Activated CD4-positive, alpha-beta T cell treated with anti-CD3 and anti-CD28 coated beads for 36 hours (primary cell): ENCODE measurements around the gene SATB2. TPM values are rescaled to one million over a fixed set of nuclear protein-coding genes. Genes with fewer than 3 reads are reported as not detected.

Source experiments
- ATAC-seq: fragments of 200-7000 bp; cut with Tn5 transposase; one replicate; pipeline ENCODE4 v1.10.0; 2021; ENCODE audit warnings: mild to moderate bottlenecking, moderate library complexity
- CTCF ChIA-PET: fragments of 350-600 bp; sonication (Branson Sonifier 250); formaldehyde crosslinking; loops from one replicate; lab custom pipeline; 2021; ENCODE audit warnings: antibody characterized with exemption; lab: Charles Lee
- POLR2A ChIA-PET: fragments of 350-600 bp; sonication (Branson Sonifier 250); formaldehyde crosslinking; loops from one replicate; lab custom pipeline; 2021; ENCODE audit warnings: antibody characterized with exemption, inconsistent platforms; lab: Charles Lee
- DNase-seq: peaks from one replicate; pipeline ENCODE4 v3.0.0-alpha.2; 2020
- H3K27ac Mint-ChIP-seq: one replicate; pipeline ENCODE4 v1.8.0; 2021; ENCODE audit warnings: mixed read lengths
- H3K27me3 Mint-ChIP-seq: one replicate; pipeline ENCODE4 v1.8.0; 2021; ENCODE audit warnings: mixed read lengths
- H3K36me3 Mint-ChIP-seq: one replicate; pipeline ENCODE4 v1.8.0; 2021; ENCODE audit warnings: low read depth, mixed read lengths
- H3K4me1 Mint-ChIP-seq: one replicate; pipeline ENCODE4 v1.8.0; 2021; ENCODE audit warnings: mixed read lengths
- H3K4me3 Mint-ChIP-seq: one replicate; pipeline ENCODE4 v1.8.0; 2021; ENCODE audit warnings: mild to moderate bottlenecking, moderate library complexity, mixed read lengths
- H3K9me3 Mint-ChIP-seq: one replicate; pipeline ENCODE4 v1.8.0; 2021; ENCODE audit warnings: low read depth, mixed read lengths
- intact Hi-C, 2 experiments: fragments of 100-400 bp; cut with DNase I in 1 of 2; cut with micrococcal nuclease in 1 of 2; formaldehyde crosslinking; loops; one replicate each; pipeline versions ENCODE4 v1.14.2 to v1.15.1; 2022 to 2024; cut with DNase I, micrococcal nuclease
- total RNA-seq, 2 experiments: library from RNA; stranded (reverse); gene quantifications; one replicate each; pipeline ENCODE4 v1.2.3, GENCODE V29; 2021

Gene SATB2
- total RNA-seq, 2 experiments from 2014 or later: 0.07 to 0.21 TPM

- no peak overlapping the region for H3K27ac Mint-ChIP-seq
- CTCF ChIA-PET: interaction anchor here (1.2 kb wide), 1 partner anchor 15 kb away, joined by 3 read pairs; no protein-coding TSS in a partner anchor
- H3K27me3 Mint-ChIP-seq: peaks cover 21% of the 10 kb centered on the region
- no peaks in the 10 kb centered on the region for H3K4me1 Mint-ChIP-seq
- ATAC-seq (no peak), DNase-seq (no peak)
- no peaks in the 10 kb centered on the region for H3K9me3 Mint-ChIP-seq
- POLR2A ChIA-PET: no interaction called here
- intact Hi-C loops: no loop called here
- no peaks in the 10 kb centered on the region for H3K36me3 Mint-ChIP-seq
- no peak overlapping the region for H3K4me3 Mint-ChIP-seq
Observed at GRCh38 chr2:199449956-199450355, 7.8 kb downstream of the SATB2 start.

- intact Hi-C loops: no loop called here
- no peaks in the 10 kb centered on the region for H3K9me3 Mint-ChIP-seq
- DNase-seq (no peak), ATAC-seq (no peak)
- CTCF ChIA-PET: interaction anchor here (1.2 kb wide), 1 partner anchor 15 kb away, joined by 3 read pairs; no protein-coding TSS in a partner anchor
- H3K27me3 Mint-ChIP-seq: peaks cover 22% of the 10 kb centered on the region
- POLR2A ChIA-PET: no interaction called here
- no peak overlapping the region for H3K27ac Mint-ChIP-seq
- H3K4me1 Mint-ChIP-seq: no peaks in the 10 kb centered on the region
- no peak overlapping the region for H3K4me3 Mint-ChIP-seq
- H3K36me3 Mint-ChIP-seq: no peaks in the 10 kb centered on the region
Observed at GRCh38 chr2:199449455-199449854, 8.3 kb downstream of the SATB2 start.

GRCh38 chr2:199446996-199447576, 10.7 kb downstream of the SATB2 start:
- ChIA-PET CTCF (no interaction called here), POLR2A (no interaction called here)
- Mint-ChIP-seq H3K4me1 (no peaks in the 10 kb centered on the region), H3K9me3 (no peaks in the 10 kb centered on the region), H3K27me3 (peaks cover 17% of the 10 kb centered on the region), H3K4me3 (no peak overlapping the region), H3K36me3 (no peaks in the 10 kb centered on the region), H3K27ac (no peak overlapping the region)
- no peak for ATAC-seq
- DNase-seq: no peak
- intact Hi-C loops: no loop called here

DNA sequence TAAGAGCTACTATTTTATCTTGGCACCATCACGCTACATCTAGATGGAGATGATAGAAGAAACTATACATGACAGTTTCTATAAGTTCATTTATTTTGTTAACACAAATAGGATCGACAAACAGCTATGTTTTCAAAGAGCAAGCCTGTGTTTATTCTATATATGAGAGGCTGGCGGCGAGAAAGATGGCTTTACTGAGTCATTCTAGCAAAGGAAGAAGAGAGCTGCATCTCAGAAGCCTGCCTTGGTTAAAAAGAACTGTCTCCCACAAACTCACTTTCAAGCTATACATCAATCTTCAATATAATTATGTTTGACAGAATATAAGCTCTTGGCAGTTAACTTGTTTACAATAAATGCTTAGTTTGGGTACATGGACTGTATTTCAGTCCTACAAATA, 13.0 kb downstream of the SATB2 start:
- CTCF ChIA-PET: no interaction called here

DNA sequence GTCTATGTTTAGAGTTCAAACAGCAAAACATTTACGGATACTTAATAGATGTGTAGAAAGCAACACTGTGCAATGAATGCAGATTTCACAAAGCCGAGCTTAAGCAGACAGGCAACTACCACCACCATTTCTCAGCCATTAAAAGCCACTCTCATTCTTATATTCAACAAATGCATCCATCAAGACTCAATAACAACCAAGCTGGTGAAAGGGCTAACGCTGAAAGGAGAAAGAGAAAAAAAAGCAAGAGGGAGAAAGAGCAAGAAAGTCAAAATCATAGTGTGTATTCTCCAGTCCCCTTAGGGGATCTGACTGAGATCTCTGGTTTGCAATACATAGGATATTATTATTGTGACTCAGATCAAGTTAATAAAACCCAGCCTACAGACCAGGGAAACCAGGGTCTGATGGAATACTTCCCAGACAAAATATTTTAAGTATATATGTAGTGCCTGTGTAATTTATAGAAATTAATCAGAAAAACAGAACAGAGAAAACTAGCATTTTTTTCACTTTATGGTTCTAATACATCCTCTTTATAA, 14.1 kb downstream of the SATB2 start:
- no peaks in the 10 kb centered on the region for H3K36me3 Mint-ChIP-seq
- ChIA-PET POLR2A (no interaction called here), CTCF (no interaction called here)
- H3K4me3 Mint-ChIP-seq: no peak overlapping the region
- no peak for DNase-seq
- no peak overlapping the region for H3K27ac Mint-ChIP-seq
- intact Hi-C loops: no loop called here
- no peaks in the 10 kb centered on the region for H3K9me3 Mint-ChIP-seq
- no peaks in the 10 kb centered on the region for H3K4me1 Mint-ChIP-seq
- ATAC-seq: no peak
- H3K27me3 Mint-ChIP-seq: peaks cover 16% of the 10 kb centered on the region

More for the DNA sequence above, 13.0 kb downstream of the SATB2 start:
- no peaks in the 10 kb centered on the region for H3K4me1 Mint-ChIP-seq
- H3K27ac Mint-ChIP-seq: no peak overlapping the region
- ATAC-seq (no peak), DNase-seq (no peak)
- POLR2A ChIA-PET: no interaction called here
- H3K4me3 Mint-ChIP-seq: no peak overlapping the region
- no peaks in the 10 kb centered on the region for H3K36me3 Mint-ChIP-seq
- no peaks in the 10 kb centered on the region for H3K9me3 Mint-ChIP-seq
- intact Hi-C loops: no loop called here
- H3K27me3 Mint-ChIP-seq: peaks cover 16% of the 10 kb centered on the region

DNA sequence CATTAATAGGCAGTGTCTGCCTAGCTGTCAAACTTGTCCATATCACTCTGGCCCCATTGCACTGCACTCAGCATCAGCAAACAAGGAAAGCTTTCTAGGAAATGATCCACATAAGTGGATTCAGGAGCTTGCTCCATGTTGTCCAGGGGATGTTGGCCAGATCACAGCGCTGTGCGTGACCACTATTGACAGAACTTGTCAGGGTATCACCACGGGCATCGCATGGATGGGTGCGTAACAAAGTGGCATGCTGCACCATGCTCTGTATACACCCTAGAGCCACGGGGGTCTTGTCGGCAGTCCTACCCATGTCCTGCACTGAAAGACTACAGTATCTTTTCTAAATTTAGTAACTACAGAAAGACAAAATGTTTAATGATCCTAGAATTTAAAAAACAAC, 15.6 kb downstream of the SATB2 start:
- intact Hi-C loops: no loop called here

DNA sequence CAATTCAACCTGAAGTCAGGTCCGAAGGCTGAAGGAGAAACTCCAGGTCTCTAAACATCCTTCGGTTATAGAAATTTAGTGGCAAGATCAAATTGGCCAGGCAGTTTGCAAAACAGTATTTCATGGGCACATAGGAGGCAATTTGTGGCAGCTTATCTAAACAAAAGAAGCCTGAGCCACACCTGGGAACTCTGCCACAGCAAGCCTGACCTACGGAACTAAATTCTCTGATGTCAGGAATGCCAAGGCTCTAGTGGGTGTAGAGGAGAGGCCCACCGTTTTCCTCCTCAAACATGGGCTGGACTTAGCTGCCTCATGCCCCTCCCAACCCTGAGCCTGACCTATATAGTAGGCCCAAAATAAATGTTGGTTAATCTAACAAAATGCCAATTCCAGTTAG, 16.0 kb downstream of the SATB2 start:
- Mint-ChIP-seq H3K36me3 (no peaks in the 10 kb centered on the region), H3K4me3 (no peak overlapping the region), H3K9me3 (no peaks in the 10 kb centered on the region), H3K27me3 (peaks cover 12% of the 10 kb centered on the region), H3K4me1 (no peaks in the 10 kb centered on the region), H3K27ac (no peak overlapping the region)
- CTCF ChIA-PET: no interaction called here
- intact Hi-C loops: no loop called here
- POLR2A ChIA-PET: no interaction called here
- DNase-seq: no peak
- ATAC-seq: no peak

More for the DNA sequence above, 15.6 kb downstream of the SATB2 start:
- DNase-seq: no peak
- H3K27me3 Mint-ChIP-seq: peaks cover 12% of the 10 kb centered on the region
- H3K4me1 Mint-ChIP-seq: no peaks in the 10 kb centered on the region
- no peaks in the 10 kb centered on the region for H3K9me3 Mint-ChIP-seq
- no peak overlapping the region for H3K4me3 Mint-ChIP-seq
- ChIA-PET POLR2A (no interaction called here), CTCF (no interaction called here)
- no peak for ATAC-seq
- H3K36me3 Mint-ChIP-seq: no peaks in the 10 kb centered on the region
- H3K27ac Mint-ChIP-seq: no peak overlapping the region

DNA sequence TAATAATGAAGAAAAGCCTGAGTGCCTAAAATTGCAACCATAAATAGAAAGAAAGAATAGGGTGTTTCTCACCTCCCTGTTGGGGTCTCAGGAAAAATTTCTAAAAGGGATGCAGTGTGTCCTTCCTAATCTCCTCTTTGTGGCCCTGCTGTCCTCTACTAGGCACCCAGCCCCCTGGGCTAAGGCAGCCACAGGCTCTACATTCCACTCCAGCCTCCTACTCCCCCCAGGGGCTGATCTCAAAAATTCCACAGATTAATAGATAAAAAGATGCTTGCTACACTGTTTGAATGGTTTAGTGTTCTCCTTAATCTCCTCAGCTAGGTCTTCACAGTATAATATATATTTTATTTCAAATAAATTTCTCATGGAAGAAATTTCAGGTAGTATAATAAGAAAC, 17.6 kb downstream of the SATB2 start:
- intact Hi-C loops: no loop called here
- POLR2A ChIA-PET: no interaction called here
- DNase-seq: no peak
- no peaks in the 10 kb centered on the region for H3K9me3 Mint-ChIP-seq
- H3K36me3 Mint-ChIP-seq: no peaks in the 10 kb centered on the region
- no peaks in the 10 kb centered on the region for H3K4me1 Mint-ChIP-seq
- no peak overlapping the region for H3K4me3 Mint-ChIP-seq
- no peak overlapping the region for H3K27ac Mint-ChIP-seq
- ATAC-seq: no peak
- H3K27me3 Mint-ChIP-seq: peaks cover 10% of the 10 kb centered on the region
- CTCF ChIA-PET: no interaction called here

DNA sequence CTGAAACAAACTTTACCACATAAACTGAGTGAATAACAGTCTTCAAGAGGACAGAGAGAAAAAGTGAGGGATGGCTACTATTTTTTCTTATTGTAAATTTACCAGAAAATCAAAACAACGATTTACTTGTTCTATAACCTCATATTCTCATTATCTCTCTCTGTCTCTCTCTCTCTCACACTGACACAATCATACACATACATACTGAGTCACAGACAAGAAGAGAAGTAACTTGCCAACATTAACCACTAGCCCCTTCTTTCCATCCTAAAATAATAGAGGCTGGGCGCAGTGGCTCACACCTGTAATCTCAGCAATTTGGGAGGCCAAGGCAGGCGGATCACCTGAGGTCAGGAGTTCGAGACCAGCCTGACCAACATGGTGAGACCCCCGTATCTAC, 18.2 kb downstream of the SATB2 start:
- ChIA-PET POLR2A (no interaction called here), CTCF (no interaction called here)
- Mint-ChIP-seq H3K36me3 (no peaks in the 10 kb centered on the region), H3K4me1 (no peaks in the 10 kb centered on the region), H3K27ac (no peak overlapping the region), H3K9me3 (no peaks in the 10 kb centered on the region), H3K4me3 (no peak overlapping the region), H3K27me3 (peaks cover 8% of the 10 kb centered on the region)
- no peak for DNase-seq
- intact Hi-C loops: no loop called here
- no peak for ATAC-seq

- H3K27ac Mint-ChIP-seq: no peak overlapping the region
- H3K36me3 Mint-ChIP-seq: no peaks in the 10 kb centered on the region
- ATAC-seq: no peak
- no peak overlapping the region for H3K4me3 Mint-ChIP-seq
- intact Hi-C loops: no loop called here
- H3K9me3 Mint-ChIP-seq: no peaks in the 10 kb centered on the region
- POLR2A ChIA-PET: no interaction called here
- H3K4me1 Mint-ChIP-seq: no peaks in the 10 kb centered on the region
- CTCF ChIA-PET: no interaction called here
- peaks cover 6% of the 10 kb centered on the region for H3K27me3 Mint-ChIP-seq
- no peak for DNase-seq
Observed at GRCh38 chr2:199439066-199439465, 18.7 kb downstream of the SATB2 start.

GRCh38 chr2:199434555-199434954, 23.2 kb downstream of the SATB2 start:
- intact Hi-C loops: no loop called here
- ATAC-seq (no peak), DNase-seq (no peak)
- CTCF ChIA-PET: no interaction called here
- Mint-ChIP-seq H3K4me3 (no peak overlapping the region), H3K27ac (no peak overlapping the region), H3K9me3 (no peaks in the 10 kb centered on the region), H3K27me3 (peaks cover 18% of the 10 kb centered on the region), H3K36me3 (no peaks in the 10 kb centered on the region), H3K4me1 (no peaks in the 10 kb centered on the region)
- POLR2A ChIA-PET: no interaction called here

GRCh38 chr2:199433204-199433832, 24.4 kb downstream of the SATB2 start:
- Mint-ChIP-seq H3K9me3 (no peaks in the 10 kb centered on the region), H3K4me1 (no peaks in the 10 kb centered on the region), H3K4me3 (no peak overlapping the region), H3K27ac (no peak overlapping the region), H3K27me3 (peaks cover 22% of the 10 kb centered on the region), H3K36me3 (no peaks in the 10 kb centered on the region)
- DNase-seq (no peak), ATAC-seq (no peak)
- POLR2A ChIA-PET: no interaction called here
- CTCF ChIA-PET: no interaction called here
- intact Hi-C loops: no loop called here
